GM12872 (cell line): Measurements from ENCODE around the gene AEN.

ENCODE experiments used
- TF ChIP-seq, protein P1 (sequence below): IDR thresholded peaks from 3 replicates; pipeline ENCODE4 v1.5.1; 2011; ENCODE audit warnings: low read depth, mild to moderate bottlenecking, low read length, moderate library complexity; ENCODE audit not compliant: insufficient read depth

Gene AEN

DNA sequence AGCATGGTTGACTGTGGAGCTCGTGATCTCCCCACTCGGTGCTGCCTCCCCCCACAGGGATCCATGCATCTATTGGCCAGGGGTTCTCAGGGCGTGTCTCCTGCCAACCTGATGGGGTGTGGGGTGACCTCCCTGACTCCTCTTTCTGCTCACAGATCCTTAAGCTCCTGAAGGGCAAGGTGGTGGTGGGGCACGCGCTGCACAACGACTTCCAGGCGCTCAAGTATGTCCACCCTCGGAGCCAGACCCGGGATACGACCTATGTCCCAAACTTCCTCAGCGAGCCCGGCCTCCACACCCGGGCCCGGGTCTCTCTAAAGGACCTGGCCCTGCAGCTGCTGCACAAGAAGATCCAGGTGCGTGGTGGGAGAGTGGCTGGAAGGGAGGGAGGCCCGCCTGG lies 7.9 kb downstream of the AEN start:
- TF ChIP-seq, protein P1, sequence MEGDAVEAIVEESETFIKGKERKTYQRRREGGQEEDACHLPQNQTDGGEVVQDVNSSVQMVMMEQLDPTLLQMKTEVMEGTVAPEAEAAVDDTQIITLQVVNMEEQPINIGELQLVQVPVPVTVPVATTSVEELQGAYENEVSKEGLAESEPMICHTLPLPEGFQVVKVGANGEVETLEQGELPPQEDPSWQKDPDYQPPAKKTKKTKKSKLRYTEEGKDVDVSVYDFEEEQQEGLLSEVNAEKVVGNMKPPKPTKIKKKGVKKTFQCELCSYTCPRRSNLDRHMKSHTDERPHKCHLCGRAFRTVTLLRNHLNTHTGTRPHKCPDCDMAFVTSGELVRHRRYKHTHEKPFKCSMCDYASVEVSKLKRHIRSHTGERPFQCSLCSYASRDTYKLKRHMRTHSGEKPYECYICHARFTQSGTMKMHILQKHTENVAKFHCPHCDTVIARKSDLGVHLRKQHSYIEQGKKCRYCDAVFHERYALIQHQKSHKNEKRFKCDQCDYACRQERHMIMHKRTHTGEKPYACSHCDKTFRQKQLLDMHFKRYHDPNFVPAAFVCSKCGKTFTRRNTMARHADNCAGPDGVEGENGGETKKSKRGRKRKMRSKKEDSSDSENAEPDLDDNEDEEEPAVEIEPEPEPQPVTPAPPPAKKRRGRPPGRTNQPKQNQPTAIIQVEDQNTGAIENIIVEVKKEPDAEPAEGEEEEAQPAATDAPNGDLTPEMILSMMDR, result no peak

GRCh38 chr15:88630141-88630721 lies 9.1 kb downstream of the AEN start:
- TF ChIP-seq, protein P1, result no peak

GRCh38 chr15:88630798-88631463 lies 9.8 kb downstream of the AEN start:
- TF ChIP-seq, protein P1, result no peak

DNA sequence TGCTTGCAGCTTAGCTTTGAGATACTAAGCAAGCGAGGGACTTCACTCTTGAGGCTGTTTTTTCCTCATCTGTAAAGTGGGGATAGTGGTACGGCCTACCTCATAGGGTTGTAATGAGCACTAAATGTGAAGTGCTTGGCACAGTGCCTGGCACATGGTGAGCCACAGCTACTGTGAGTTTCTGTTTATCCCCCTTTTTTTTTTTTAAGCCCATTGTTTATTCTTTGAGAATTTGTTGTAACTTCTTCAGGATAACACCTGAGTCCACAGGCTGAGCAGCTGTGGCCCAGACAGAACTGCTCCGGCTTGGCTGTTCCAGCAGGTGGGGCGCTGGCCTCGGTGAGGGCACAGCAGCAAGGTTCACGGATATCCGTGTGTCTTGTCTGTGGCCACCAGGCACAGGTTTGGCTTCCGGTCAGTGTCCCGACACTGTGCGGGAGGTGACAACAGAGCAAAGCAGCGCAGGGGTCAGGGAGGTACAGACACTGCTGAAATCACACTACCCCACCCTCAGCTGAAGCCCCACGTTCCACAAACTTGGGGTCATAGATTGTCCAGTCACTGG lies 10.4 kb downstream of the AEN start:
- TF ChIP-seq, protein P1, result no peak

DNA sequence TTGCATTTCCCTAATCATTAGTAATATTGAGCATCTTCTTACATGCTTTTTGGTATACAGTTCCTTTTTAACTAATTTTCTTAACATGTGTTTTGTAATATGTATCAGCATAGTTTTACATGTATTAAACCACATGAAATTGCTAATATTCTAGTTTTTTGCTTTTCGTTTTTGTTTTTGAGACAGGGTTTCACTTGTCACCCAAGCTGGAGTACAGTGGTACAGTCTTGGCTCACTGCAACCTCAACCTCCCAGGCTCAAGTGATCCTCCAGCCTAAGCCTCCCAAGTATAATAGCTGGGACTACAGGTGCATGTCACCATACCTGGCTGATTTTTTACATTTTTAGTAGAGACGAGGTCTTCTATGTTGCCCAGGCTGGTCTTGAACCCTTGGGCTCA lies 13.3 kb downstream of the AEN start:
- TF ChIP-seq, protein P1, result no peak

GRCh38 chr15:88635318-88635717 lies 14.2 kb downstream of the AEN start:
- TF ChIP-seq, protein P1, result no peak

GRCh38 chr15:88636050-88636449 lies 14.9 kb downstream of the AEN start:
- TF ChIP-seq, protein P1, result no peak
